Stomach (tissue), 4 donors: Measurements from ENCODE around the gene XIRP2.
"Not testable (repeated sequence)": the region's sequence is repeated elsewhere in the genome, so short reads cannot be mapped to it uniquely, and the experiment has no call there.

Experiments
- CTCF ChIP-seq, 7 experiments: fragments of 450-650 bp in 4 of 7; fragments of 200-600 bp in 3 of 7; sonication (generic) in 3 of 7; IDR thresholded peaks; one replicate each; pipeline ENCODE4 v1.5.1; 2016 to 2019; ENCODE audit warnings: antibody characterized with exemption in 7 of 7, control low read depth in 2 of 7, mild to moderate bottlenecking in 1 of 7
- POLR2A ChIP-seq, 4 donors: fragments of 450-650 bp; IDR thresholded peaks; one replicate each; pipeline ENCODE4 v1.6.1; 2016; ENCODE audit warnings: antibody characterized with exemption in 4 of 4, control low read depth in 2 of 4, mild to moderate bottlenecking in 1 of 4, moderate library complexity in 1 of 4
- POLR2AphosphoS5 ChIP-seq, 3 donors: sonication (generic); formaldehyde crosslinking; IDR thresholded peaks; one replicate each; pipeline ENCODE4 v1.6.1; 2016; ENCODE audit warnings: antibody characterized with exemption in 3 of 3

GRCh38 chr2:167075708-167076107, 187.4 kb downstream of the XIRP2 start:
- TF ChIP-seq CTCF, POLR2AphosphoS5, POLR2A (IDR thresholded peaks at IDR 0.05): not testable (repeated sequence)
